ENCODE results near the gene PCCA. TPM values are rescaled to one million over a fixed set of nuclear protein-coding genes. Genes with fewer than 3 reads are reported as not detected.

Gene PCCA
- total and polyA plus RNA-seq, 9 donors, result 23.5 to 62.4 (median 45.8) TPM

DNA sequence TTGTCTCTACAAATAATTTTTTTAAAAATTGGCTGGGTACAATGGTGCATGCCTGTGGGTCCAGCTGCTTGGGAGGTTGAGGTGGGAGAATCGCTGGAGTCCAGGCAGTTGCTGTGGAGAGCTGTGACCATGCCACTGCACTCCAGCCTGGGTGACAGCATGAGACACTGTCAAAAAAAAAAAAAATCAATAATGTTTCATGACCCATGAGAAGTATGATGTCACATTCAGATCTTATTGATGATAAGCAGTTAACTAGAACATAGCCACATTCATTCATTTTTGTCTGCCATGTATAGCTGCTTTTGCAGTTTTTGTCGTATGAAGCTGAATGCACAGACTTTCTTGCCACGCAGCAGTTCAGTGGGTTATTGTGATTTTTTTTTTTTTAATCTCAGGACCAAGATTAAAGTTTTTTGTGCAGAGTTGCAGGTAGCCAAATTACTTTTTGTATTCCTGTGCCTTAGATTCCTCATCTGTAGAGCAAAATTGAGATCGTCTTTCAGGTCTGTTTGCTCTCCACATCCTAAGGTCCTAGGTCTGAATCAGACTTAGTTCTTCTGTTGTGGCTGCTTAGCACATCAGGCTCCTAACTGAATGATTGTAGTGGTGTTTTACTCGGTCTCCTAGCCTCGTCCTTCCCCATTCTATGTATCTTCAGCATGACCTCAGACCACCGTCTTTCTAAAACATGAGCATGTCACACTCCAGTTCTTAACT, 354.5 kb downstream of the PCCA start:
- H3K27ac ChIP-seq, result no peak overlapping the region
- H3K9me3 ChIP-seq, result no peaks in the 10 kb centered on the region
- no peaks in the 10 kb centered on the region for H3K27me3 ChIP-seq
- peaks cover 8% of the 10 kb centered on the region for H3K4me1 ChIP-seq (ENCODE audit: insufficient read depth)
- H3K36me3 ChIP-seq, result no peaks in the 10 kb centered on the region
- TF ChIP-seq CTCF (IDR thresholded peaks at IDR 0.05) (no peak), EP300 (IDR thresholded peaks at IDR 0.05) (no peak), POLR2A (IDR thresholded peaks at IDR 0.05) (no peak)
- intact Hi-C loops (cut with DNase I), result no loop called here
- no peak for DNase-seq
- no peak overlapping the region for H3K4me3 ChIP-seq
- 96 to 98% (median 97%) methylated on average over 7 of the region's 7 CpGs for WGBS, 3 donors

DNA sequence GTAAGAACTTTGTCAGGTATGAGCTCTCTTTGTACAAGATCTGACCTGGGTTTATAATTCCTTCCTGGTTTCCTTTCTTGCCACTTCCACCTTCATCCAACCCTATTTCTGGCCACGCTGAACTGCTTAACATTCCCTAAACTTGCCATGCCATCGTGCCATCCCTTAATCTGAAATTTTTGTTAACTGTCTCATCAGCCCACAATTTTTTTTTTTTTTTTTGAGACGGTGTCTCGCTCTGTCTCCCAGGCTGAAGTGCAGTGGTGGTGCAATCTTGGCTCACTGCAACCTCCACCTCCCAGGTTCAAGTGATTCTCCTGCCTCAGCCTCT, 355.1 kb downstream of the PCCA start:
- no peak overlapping the region for H3K27ac ChIP-seq
- whole genome bisulfite sequencing, 3 donors, result 94 to 96% (median 96%) methylated on average over 4 of the region's 4 CpGs
- H3K4me3 ChIP-seq, result no peak overlapping the region
- H3K4me1 ChIP-seq (ENCODE audit: insufficient read depth), result peaks cover 8% of the 10 kb centered on the region
- no peaks in the 10 kb centered on the region for H3K36me3 ChIP-seq
- intact Hi-C loops (cut with DNase I), result no loop called here
- no peaks in the 10 kb centered on the region for H3K9me3 ChIP-seq
- DNase-seq, result no peak
- H3K27me3 ChIP-seq, result no peaks in the 10 kb centered on the region
- TF ChIP-seq EP300 (IDR thresholded peaks at IDR 0.05) (no peak), CTCF (IDR thresholded peaks at IDR 0.05) (no peak), POLR2A (IDR thresholded peaks at IDR 0.05) (no peak)

DNA sequence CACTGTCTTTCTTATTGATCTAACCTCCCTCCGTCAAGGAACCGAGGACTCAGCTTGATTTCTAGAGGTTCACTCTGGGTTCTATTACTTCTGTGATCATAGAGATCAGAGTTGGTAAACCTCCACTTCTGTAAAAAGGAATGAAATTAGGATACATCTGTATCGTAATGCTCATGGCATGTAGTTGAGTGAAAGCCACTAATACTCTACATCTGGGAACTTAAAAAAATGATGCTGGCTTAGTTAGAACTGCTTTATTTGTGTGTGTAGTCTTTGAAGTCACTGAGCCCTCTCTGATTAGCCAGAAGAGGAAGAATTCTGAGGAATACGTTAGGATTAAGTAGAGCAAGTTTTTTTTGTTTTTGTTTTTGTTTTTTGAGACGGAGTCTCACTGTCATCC, 358.9 kb downstream of the PCCA start:
- Histone ChIP-seq H3K4me1 (ENCODE audit: insufficient read depth) (no peaks in the 10 kb centered on the region), H3K4me3 (no peak overlapping the region), H3K27ac (no peak overlapping the region), H3K27me3 (no peaks in the 10 kb centered on the region), H3K9me3 (no peaks in the 10 kb centered on the region), H3K36me3 (no peaks in the 10 kb centered on the region)
- TF ChIP-seq POLR2A (IDR thresholded peaks at IDR 0.05) (no peak), EP300 (IDR thresholded peaks at IDR 0.05) (no peak), CTCF (IDR thresholded peaks at IDR 0.05) (no peak)
- no peak for DNase-seq
- 95 to 97% (median 96%) methylated on average over 5 of the region's 5 CpGs for WGBS, 3 donors
- intact Hi-C loops (cut with DNase I), result no loop called here

GRCh38 chr13:100451923-100452322, 363.0 kb downstream of the PCCA start:
- Histone ChIP-seq H3K27ac (no peak overlapping the region), H3K4me1 (ENCODE audit: insufficient read depth) (no peaks in the 10 kb centered on the region), H3K36me3 (no peaks in the 10 kb centered on the region), H3K9me3 (no peaks in the 10 kb centered on the region), H3K27me3 (no peaks in the 10 kb centered on the region), H3K4me3 (no peak overlapping the region)
- TF ChIP-seq EP300 (IDR thresholded peaks at IDR 0.05) (no peak), POLR2A (IDR thresholded peaks at IDR 0.05) (no peak), CTCF (IDR thresholded peaks at IDR 0.05) (no peak)
- intact Hi-C loops (cut with DNase I), result no loop called here
- DNase-seq, result no peak
- 96 to 98% (median 96%) methylated on average over 2 of the region's 2 CpGs for WGBS, 3 donors
